OCI-LY7 (cell line): ENCODE results near the gene TSPYL6. TPM values are rescaled to one million over a fixed set of nuclear protein-coding genes. Genes with fewer than 3 reads are reported as not detected.
A peak's percentile ranks its signal among the peaks of the same experiment; 100 is the strongest.

Experiments used
- BruUV-seq: library from RNA; stranded (reverse); fragments of 400-500 nt; replicated peaks from 2 replicates; lab custom pipeline; 2021; lab: Mats Ljungman, UMichigan
- CTCF ChIA-PET: fragments of 300-600 bp; sonication (Branson Sonifier 250); formaldehyde crosslinking; loops from one replicate; lab custom pipeline; 2022; ENCODE audit warnings: antibody characterized with exemption; ENCODE audit not compliant: unreplicated experiment; lab: Charles Lee
- POLR2A ChIA-PET: fragments of 300-600 bp; sonication (Branson Sonifier 250); formaldehyde crosslinking; loops from one replicate; lab custom pipeline; 2022; ENCODE audit warnings: antibody characterized with exemption; lab: Charles Lee
- DNase-seq: peaks from one replicate; pipeline ENCODE4 v3.0.0-alpha.2; 2015; ENCODE audit warnings: low spot score
- H2AFZ ChIP-seq: fragments of 200-600 bp; sonication (generic), shearing (Covaris generic); 2 replicates; pipeline ENCODE4 v1.6.1; 2014; ENCODE audit warnings: mild to moderate bottlenecking, antibody characterized with exemption, low read length, moderate library complexity
- H3K27ac ChIP-seq: fragments of 200-600 bp; sonication (generic); 2 replicates; pipeline ENCODE4 v1.5.1; 2014; ENCODE audit warnings: mixed run types, low read depth, mild to moderate bottlenecking, moderate library complexity, low read length, inconsistent platforms; ENCODE audit not compliant: poor library complexity, severe bottlenecking
- H3K36me3 ChIP-seq: fragments of 200-600 bp; sonication (generic); 2 replicates; pipeline ENCODE4 v1.6.1; 2014; ENCODE audit warnings: mild to moderate bottlenecking, antibody characterized with exemption, low read length, moderate library complexity, mixed read lengths; ENCODE audit not compliant: insufficient read depth
- H3K4me1 ChIP-seq: fragments of 200-600 bp; sonication (generic); 2 replicates; pipeline ENCODE4 v1.5.1; 2014; ENCODE audit warnings: mild to moderate bottlenecking, low read length; ENCODE audit not compliant: insufficient read depth, poor library complexity, severe bottlenecking
- H3K4me2 ChIP-seq: fragments of 200-600 bp; sonication (generic); 2 replicates; pipeline ENCODE4 v1.6.1; 2014; ENCODE audit warnings: mild to moderate bottlenecking, low read length
- H3K4me3 ChIP-seq: fragments of 200-600 bp; sonication (generic); 2 replicates; pipeline ENCODE4 v1.5.1; 2014; ENCODE audit warnings: mild to moderate bottlenecking, low read depth, low read length; ENCODE audit not compliant: poor library complexity, severe bottlenecking
- H3K79me2 ChIP-seq: fragments of 200-600 bp; sonication (generic); 2 replicates; pipeline ENCODE4 v1.6.1; 2016; ENCODE audit warnings: low read depth, mild to moderate bottlenecking, low read length, moderate library complexity, mixed read lengths; ENCODE audit not compliant: insufficient read depth
- H3K9me2 ChIP-seq: fragments of 200-600 bp; sonication (generic); 2 replicates; pipeline ENCODE4 v1.6.1; 2016; ENCODE audit warnings: mild to moderate bottlenecking, low read length, mixed read lengths; ENCODE audit not compliant: insufficient read depth
- H3K9me3 ChIP-seq: fragments of 200-600 bp; sonication (generic); 2 replicates; pipeline ENCODE4 v1.6.1; 2014; ENCODE audit warnings: mild to moderate bottlenecking, mixed run types, low read length, mixed read lengths
- H4K20me1 ChIP-seq: fragments of 200-600 bp; sonication (generic); 2 replicates; pipeline ENCODE4 v1.6.1; 2014; ENCODE audit warnings: mild to moderate bottlenecking, antibody characterized with exemption, low read length, moderate library complexity, mixed read lengths; ENCODE audit not compliant: insufficient read depth
- EZH2phosphoT487 ChIP-seq: fragments of 200-600 bp; sonication (generic); IDR thresholded peaks from 2 replicates; pipeline ENCODE4 v1.6.1; 2018; ENCODE audit warnings: low read depth, borderline replicate concordance, mild to moderate bottlenecking, mixed run types, antibody characterized with exemption, low read length, moderate library complexity, mixed read lengths
- intact Hi-C: fragments of 100-400 bp; cut with micrococcal nuclease; formaldehyde crosslinking; loops from one replicate; pipeline ENCODE4 v1.10.0; 2022; ENCODE audit not compliant: unreplicated experiment
- total RNA-seq, 2 experiments: library from RNA; depleted of rRNA in 1 of 2; stranded (reverse); fragments of >200 nt in 1 of 2; shearing (Covaris generic) in 1 of 2; gene quantifications; 2 replicates each; pipeline ENCODE4 v1.2.3, GENCODE V29; 2014 to 2022
- TF ChIP-seq, protein P1 (sequence below): fragments of 200-600 bp; sonication (generic); conservative IDR thresholded peaks from 2 replicates; pipeline ENCODE4 v1.5.1; 2014; ENCODE audit warnings: mild to moderate bottlenecking, antibody characterized with exemption, low read length, moderate library complexity, mixed read lengths

Gene TSPYL6
- total RNA-seq, 2 experiments from 2014 or later, result not detected

DNA sequence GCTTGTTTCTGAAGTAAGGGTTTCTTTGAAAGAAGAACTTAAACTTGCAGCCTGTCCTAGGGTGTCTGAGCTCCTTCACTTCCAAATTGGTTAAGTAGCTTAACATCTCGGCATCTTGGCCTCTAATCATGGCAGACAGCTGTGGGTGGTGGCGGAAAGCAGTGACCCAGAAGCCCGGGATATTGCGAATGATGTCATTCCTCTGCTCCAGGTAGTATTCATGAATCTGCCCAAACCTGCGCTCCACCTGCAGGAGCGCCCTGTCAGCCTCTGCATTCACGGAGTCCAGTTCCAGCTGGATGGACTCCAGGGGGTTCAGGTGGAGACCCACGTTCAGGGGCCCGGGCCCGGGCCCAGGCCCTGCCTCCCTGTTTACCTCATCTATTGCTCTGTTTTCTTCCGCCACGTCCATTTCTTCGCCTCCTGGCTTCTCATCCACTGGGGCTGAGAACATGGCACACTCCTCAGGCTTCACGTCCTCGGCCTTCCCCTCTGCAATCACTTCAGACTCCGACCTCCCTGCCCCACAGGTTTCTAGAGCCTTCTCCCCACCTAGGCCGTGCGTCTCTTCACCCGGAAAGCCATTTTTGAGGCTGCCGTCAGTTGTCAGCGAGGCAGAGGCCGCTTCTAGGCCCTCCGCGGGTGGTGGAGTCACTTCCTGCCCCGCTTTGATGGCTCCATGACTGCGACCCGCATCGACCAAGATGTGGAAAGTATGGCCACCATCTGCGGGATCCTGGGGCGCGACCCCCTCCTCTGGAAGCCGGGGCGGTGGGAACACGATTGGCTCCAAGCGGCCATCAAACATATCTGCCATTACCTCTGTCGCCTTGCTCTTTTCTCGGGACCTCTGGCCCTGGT, 569 bp downstream of the TSPYL6 start:
- BruUV-seq, result no TSS peak
- TF ChIP-seq, protein P1, sequence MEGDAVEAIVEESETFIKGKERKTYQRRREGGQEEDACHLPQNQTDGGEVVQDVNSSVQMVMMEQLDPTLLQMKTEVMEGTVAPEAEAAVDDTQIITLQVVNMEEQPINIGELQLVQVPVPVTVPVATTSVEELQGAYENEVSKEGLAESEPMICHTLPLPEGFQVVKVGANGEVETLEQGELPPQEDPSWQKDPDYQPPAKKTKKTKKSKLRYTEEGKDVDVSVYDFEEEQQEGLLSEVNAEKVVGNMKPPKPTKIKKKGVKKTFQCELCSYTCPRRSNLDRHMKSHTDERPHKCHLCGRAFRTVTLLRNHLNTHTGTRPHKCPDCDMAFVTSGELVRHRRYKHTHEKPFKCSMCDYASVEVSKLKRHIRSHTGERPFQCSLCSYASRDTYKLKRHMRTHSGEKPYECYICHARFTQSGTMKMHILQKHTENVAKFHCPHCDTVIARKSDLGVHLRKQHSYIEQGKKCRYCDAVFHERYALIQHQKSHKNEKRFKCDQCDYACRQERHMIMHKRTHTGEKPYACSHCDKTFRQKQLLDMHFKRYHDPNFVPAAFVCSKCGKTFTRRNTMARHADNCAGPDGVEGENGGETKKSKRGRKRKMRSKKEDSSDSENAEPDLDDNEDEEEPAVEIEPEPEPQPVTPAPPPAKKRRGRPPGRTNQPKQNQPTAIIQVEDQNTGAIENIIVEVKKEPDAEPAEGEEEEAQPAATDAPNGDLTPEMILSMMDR, result no peak
- TF ChIP-seq EZH2phosphoT487, result no peak
- Histone ChIP-seq H4K20me1 (no peaks in the 10 kb centered on the region), H3K79me2 (no peaks in the 10 kb centered on the region), H3K36me3 (no peaks in the 10 kb centered on the region), H2AFZ (no peak overlapping the region), H3K9me3 (no peaks in the 10 kb centered on the region), H3K4me1 (no peaks in the 10 kb centered on the region), H3K9me2 (no peaks in the 10 kb centered on the region), H3K4me3 (no peak overlapping the region), H3K27ac (no peak overlapping the region), H3K4me2 (no peak overlapping the region)
- ChIA-PET CTCF (no interaction called here), POLR2A (interaction anchor here (0.6 kb wide), 1 partner anchor 45 kb away, joined by 3 read pairs; no protein-coding TSS in a partner anchor)
- intact Hi-C loops, result no loop called here
- DNase-seq, result no peak

DNA sequence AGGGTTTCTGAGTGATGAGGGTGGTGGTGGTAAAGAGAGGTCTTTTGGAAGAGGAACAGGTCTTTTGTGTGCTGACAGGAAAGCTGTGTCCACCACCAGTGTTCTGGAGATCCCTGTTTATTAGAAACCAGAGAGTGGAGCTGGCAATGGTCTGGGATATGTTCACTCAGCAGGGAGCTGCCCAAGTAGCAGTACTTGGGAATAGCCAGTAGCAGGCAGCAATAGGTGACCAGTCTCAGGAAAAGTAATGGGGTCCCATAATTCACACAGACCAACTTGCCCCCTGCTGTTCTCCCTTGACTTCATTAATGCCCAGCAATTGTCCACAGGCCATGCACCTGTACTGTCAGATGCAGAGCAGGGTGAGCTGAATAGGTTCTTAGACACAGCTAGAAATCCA, 1.8 kb downstream of the TSPYL6 start:
- H2AFZ ChIP-seq, result no peak overlapping the region
- no peak overlapping the region for H3K4me3 ChIP-seq
- H3K4me1 ChIP-seq, result no peaks in the 10 kb centered on the region
- no peak for DNase-seq
- no peaks in the 10 kb centered on the region for H4K20me1 ChIP-seq
- H3K27ac ChIP-seq, result no peak overlapping the region
- ChIA-PET POLR2A (interaction anchor here (0.5 kb wide), 1 partner anchor 304 kb away, joined by 3 read pairs; no protein-coding TSS in a partner anchor), CTCF (no interaction called here)
- no peaks in the 10 kb centered on the region for H3K9me2 ChIP-seq
- no TSS peak for BruUV-seq
- no peak for TF ChIP-seq EZH2phosphoT487
- TF ChIP-seq, protein P1, result 0 out of 2 replicates have a peak, but pooled peaks have one; percentile 19
- no peaks in the 10 kb centered on the region for H3K36me3 ChIP-seq
- H3K79me2 ChIP-seq, result no peaks in the 10 kb centered on the region
- intact Hi-C loops, result no loop called here
- H3K9me3 ChIP-seq, result no peaks in the 10 kb centered on the region
- no peak overlapping the region for H3K4me2 ChIP-seq

DNA sequence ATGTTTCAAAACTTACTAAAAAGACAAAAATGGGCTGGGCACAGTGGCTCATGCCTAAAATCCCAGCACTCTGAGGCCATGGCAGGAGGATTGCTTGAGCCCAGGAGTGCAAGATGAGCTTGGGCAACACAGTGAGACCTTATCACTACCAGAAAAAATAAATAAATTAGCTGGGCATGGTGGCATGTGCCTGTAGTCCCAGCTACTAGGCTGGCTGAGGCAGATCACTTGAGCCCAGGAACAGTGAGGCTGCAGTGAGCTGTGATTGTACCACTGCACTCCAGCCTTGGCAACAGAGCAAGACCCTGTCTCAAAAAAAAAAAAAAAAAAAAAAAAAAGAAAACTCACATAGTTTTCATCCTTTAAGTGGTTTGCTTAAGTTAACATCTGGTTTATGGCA, 6.4 kb downstream of the TSPYL6 start:
- no peak overlapping the region for H3K27ac ChIP-seq
- TF ChIP-seq, protein P1, result no peak
- TF ChIP-seq EZH2phosphoT487, result no peak
- no peaks in the 10 kb centered on the region for H3K9me3 ChIP-seq
- ChIA-PET CTCF (no interaction called here), POLR2A (interaction anchor here (0.7 to 1.1 kb wide), 4 partner anchors 10 to 90 kb away, joined by 3 to 5 read pairs (median 4); no protein-coding TSS in a partner anchor)
- H3K79me2 ChIP-seq, result no peaks in the 10 kb centered on the region
- H3K4me1 ChIP-seq, result no peaks in the 10 kb centered on the region
- H3K36me3 ChIP-seq, result no peaks in the 10 kb centered on the region
- H3K4me2 ChIP-seq, result no peak overlapping the region
- DNase-seq, result no peak
- no peaks in the 10 kb centered on the region for H3K9me2 ChIP-seq
- intact Hi-C loops, result no loop called here
- H3K4me3 ChIP-seq, result no peak overlapping the region
- no peaks in the 10 kb centered on the region for H4K20me1 ChIP-seq
- no TSS peak for BruUV-seq
- H2AFZ ChIP-seq, result no peak overlapping the region
